ENCODE data around the gene RPRD2.

- no peak for TF ChIP-seq CTCF (IDR thresholded peaks at IDR 0.05 in 2 of 3, conservative IDR thresholded peaks at IDR 0.05 in 1 of 3; ENCODE audit: borderline replicate concordance in 1 of 3, insufficient read depth in 1 of 3, low read depth in 2 of 3, low read length in 2 of 3)
- no peak for TF ChIP-seq ZNF274 (IDR thresholded peaks at IDR 0.05; ENCODE audit: low read depth, low read length)
- no peak for TF ChIP-seq POLR2A (IDR thresholded peaks at IDR 0.05; ENCODE audit: borderline replicate concordance, extremely low read depth, insufficient read depth, insufficient read length)
- TF ChIP-seq EZH2phosphoT487 (IDR thresholded peaks at IDR 0.05; ENCODE audit: borderline replicate concordance), result no peak
- no peak for TF ChIP-seq FOSL1 (IDR thresholded peaks at IDR 0.05; ENCODE audit: low read depth)
- no peak for TF ChIP-seq POLR2AphosphoS5 (IDR thresholded peaks at IDR 0.05; ENCODE audit: low read depth, low read length)
- TF ChIP-seq EZH2 (IDR thresholded peaks at IDR 0.05), result no peak
- TF ChIP-seq RAD21 (IDR thresholded peaks at IDR 0.05; ENCODE audit: low read depth), result no peak
Measured at GRCh38 chr1:150371110-150371509, 7.2 kb downstream of the RPRD2 start.
